Astrocyte (in vitro differentiated cells and primary cell): Measurements from ENCODE around the gene RAB4A.

Experiments
- EZH2 ChIP-seq: IDR thresholded peaks from 2 replicates; pipeline ENCODE4 v1.6.1; 2012; ENCODE audit warnings: mild to moderate bottlenecking, low read length, inconsistent platforms; ENCODE audit not compliant: insufficient read depth
- TF ChIP-seq, protein P1 (sequence below): IDR thresholded peaks from 2 replicates; pipeline ENCODE4 v1.5.1; 2011; ENCODE audit warnings: low read depth, mild to moderate bottlenecking, inconsistent platforms, low read length, moderate library complexity; ENCODE audit not compliant: insufficient read depth

DNA sequence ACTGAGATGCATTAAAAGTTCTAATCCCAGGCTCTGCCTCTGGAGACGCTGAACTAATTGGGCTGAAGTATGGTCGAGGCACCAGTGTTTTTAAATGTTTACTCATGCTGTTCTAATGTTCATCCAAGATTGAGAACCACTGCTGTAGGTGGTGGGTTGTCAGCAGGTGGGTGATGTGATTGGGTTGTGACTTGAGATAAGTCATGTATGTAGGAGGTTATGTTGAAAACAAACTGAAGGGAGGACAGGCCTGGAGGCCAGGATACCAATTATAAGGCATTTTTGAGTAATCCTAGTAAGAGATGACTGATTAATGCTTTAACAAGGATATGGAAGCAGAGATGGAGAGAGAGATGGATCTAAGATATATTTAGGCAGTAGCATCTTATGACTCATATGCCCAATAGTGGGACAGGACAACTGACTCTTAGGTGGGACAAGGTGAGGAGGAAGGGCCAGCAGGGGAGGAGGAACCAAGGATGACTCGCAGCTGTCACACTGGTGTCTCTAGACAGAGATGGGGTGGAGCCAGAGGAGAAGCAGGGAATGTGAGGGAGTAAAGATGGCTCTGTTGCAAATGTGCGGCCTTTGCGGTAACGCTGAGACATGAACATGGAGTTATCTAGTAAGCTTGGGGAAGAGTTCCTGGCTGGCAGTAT, 29.3 kb downstream of the RAB4A start:
- TF ChIP-seq, protein P1, sequence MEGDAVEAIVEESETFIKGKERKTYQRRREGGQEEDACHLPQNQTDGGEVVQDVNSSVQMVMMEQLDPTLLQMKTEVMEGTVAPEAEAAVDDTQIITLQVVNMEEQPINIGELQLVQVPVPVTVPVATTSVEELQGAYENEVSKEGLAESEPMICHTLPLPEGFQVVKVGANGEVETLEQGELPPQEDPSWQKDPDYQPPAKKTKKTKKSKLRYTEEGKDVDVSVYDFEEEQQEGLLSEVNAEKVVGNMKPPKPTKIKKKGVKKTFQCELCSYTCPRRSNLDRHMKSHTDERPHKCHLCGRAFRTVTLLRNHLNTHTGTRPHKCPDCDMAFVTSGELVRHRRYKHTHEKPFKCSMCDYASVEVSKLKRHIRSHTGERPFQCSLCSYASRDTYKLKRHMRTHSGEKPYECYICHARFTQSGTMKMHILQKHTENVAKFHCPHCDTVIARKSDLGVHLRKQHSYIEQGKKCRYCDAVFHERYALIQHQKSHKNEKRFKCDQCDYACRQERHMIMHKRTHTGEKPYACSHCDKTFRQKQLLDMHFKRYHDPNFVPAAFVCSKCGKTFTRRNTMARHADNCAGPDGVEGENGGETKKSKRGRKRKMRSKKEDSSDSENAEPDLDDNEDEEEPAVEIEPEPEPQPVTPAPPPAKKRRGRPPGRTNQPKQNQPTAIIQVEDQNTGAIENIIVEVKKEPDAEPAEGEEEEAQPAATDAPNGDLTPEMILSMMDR: no peak
- no peak for TF ChIP-seq EZH2
